Measurements from ENCODE around the gene FAM13C. TPM values are rescaled to one million over a fixed set of nuclear protein-coding genes. Genes with fewer than 3 reads are reported as not detected.

Gene FAM13C
- total and polyA plus RNA-seq, 2 experiments from 2014 or later, result 7.2 to 13.4 TPM

DNA sequence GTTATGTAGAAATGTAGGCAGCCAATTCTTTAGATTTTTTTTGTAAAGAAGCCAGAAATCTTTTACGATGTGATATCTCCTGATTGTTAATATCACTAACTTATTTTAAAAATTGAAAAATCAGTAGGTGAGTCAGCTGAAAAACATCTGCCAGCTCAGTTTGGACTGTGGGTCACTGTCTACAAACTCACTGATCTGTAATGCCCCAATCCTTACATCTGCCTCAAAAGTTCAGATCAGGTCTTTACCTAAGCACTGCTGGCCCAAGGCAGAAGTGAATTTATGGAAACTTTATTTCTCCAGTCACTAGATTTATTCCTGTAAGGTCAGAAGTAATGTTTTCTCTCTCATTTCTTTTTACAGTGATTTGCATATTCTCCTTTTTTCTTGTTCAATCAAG, 31.0 kb upstream of the FAM13C start:
- TF ChIP-seq, protein P1, sequence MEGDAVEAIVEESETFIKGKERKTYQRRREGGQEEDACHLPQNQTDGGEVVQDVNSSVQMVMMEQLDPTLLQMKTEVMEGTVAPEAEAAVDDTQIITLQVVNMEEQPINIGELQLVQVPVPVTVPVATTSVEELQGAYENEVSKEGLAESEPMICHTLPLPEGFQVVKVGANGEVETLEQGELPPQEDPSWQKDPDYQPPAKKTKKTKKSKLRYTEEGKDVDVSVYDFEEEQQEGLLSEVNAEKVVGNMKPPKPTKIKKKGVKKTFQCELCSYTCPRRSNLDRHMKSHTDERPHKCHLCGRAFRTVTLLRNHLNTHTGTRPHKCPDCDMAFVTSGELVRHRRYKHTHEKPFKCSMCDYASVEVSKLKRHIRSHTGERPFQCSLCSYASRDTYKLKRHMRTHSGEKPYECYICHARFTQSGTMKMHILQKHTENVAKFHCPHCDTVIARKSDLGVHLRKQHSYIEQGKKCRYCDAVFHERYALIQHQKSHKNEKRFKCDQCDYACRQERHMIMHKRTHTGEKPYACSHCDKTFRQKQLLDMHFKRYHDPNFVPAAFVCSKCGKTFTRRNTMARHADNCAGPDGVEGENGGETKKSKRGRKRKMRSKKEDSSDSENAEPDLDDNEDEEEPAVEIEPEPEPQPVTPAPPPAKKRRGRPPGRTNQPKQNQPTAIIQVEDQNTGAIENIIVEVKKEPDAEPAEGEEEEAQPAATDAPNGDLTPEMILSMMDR (IDR thresholded peaks at IDR 0.05; ENCODE audit: low read depth, low read length), result no peak
- no peaks in the 10 kb centered on the region for H3K27me3 ChIP-seq
- H3K27ac ChIP-seq, result no peak overlapping the region
- no peaks in the 10 kb centered on the region for H3K4me1 ChIP-seq (ENCODE audit: low read depth)
- H3K4me3 ChIP-seq, result no peak overlapping the region
- no peak for DNase-seq (ENCODE audit: low read depth in 1 of 2, low spot score in 1 of 2)
- no peaks in the 10 kb centered on the region for H3K9me3 ChIP-seq (ENCODE audit: low read depth)
- no peaks in the 10 kb centered on the region for H3K36me3 ChIP-seq

DNA sequence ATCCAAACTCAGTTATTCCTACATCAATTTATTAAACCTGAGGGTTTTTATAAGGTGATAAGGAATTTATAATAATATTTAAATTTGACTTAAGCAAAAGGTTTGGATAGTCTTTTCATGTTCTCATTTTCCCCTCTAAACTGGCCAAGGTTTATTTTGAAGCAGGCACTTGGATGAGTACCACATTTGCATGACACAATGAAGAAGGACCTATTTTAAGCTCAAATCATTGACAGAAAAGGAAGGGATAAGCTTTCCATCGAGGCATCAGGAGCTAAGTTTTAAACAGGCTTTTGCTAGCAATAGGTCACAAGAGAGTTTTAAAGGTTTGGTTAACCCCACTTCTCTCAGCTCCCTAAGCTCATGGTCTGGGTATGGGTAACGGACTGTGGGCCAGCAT, 28.7 kb upstream of the FAM13C start:
- no peak for DNase-seq (ENCODE audit: low read depth in 1 of 2, low spot score in 1 of 2)
- Histone ChIP-seq H3K27ac (no peak overlapping the region), H3K4me3 (no peak overlapping the region), H3K36me3 (no peaks in the 10 kb centered on the region), H3K9me3 (ENCODE audit: low read depth) (no peaks in the 10 kb centered on the region), H3K27me3 (no peaks in the 10 kb centered on the region), H3K4me1 (ENCODE audit: low read depth) (no peaks in the 10 kb centered on the region)
- TF ChIP-seq, protein P1 (IDR thresholded peaks at IDR 0.05; ENCODE audit: low read depth, low read length), result no peak

- H3K4me3 ChIP-seq, result no peak overlapping the region
- H3K9me3 ChIP-seq (ENCODE audit: low read depth), result no peaks in the 10 kb centered on the region
- TF ChIP-seq, protein P1 (IDR thresholded peaks at IDR 0.05; ENCODE audit: low read depth, low read length), result no peak
- H3K36me3 ChIP-seq, result no peaks in the 10 kb centered on the region
- H3K4me1 ChIP-seq (ENCODE audit: low read depth), result no peaks in the 10 kb centered on the region
- H3K27me3 ChIP-seq, result no peaks in the 10 kb centered on the region
- H3K27ac ChIP-seq, result no peak overlapping the region
- DNase-seq (ENCODE audit: low read depth in 1 of 2, low spot score in 1 of 2), result no peak
Measured at GRCh38 chr10:59388671-59388976, 26.3 kb upstream of the FAM13C start.

GRCh38 chr10:59387951-59388670, 25.8 kb upstream of the FAM13C start:
- TF ChIP-seq, protein P1 (IDR thresholded peaks at IDR 0.05; ENCODE audit: low read depth, low read length), result no peak
- DNase-seq (ENCODE audit: low read depth in 1 of 2, low spot score in 1 of 2), result peak in 1 of 2 donors; percentile 92
- Histone ChIP-seq H3K36me3 (no peaks in the 10 kb centered on the region), H3K4me1 (ENCODE audit: low read depth) (no peaks in the 10 kb centered on the region), H3K4me3 (no peak overlapping the region), H3K9me3 (ENCODE audit: low read depth) (no peaks in the 10 kb centered on the region), H3K27ac (no peak overlapping the region), H3K27me3 (no peaks in the 10 kb centered on the region)

DNA sequence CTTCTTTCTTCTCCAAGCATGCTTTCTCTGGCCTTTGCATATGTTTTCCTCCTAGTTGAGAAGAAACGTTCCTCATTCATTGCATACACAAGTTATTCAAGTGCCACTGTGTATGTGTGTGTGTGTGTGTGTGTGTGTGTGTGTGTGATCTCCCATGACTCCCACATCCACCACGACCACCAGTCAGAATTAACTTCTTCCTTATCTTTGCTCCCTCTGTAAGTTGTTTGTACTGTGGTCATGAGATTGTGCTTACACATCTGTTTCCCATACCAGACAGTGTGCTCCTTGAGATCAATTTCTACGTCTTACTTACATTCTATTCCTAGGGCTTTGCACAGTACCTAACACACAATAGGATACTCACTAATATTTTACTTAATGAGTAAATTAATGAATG, 22.4 kb upstream of the FAM13C start:
- TF ChIP-seq, protein P1 (IDR thresholded peaks at IDR 0.05; ENCODE audit: low read depth, low read length), result no peak
- Histone ChIP-seq H3K27me3 (no peaks in the 10 kb centered on the region), H3K9me3 (ENCODE audit: low read depth) (no peaks in the 10 kb centered on the region), H3K27ac (no peak overlapping the region), H3K4me3 (no peak overlapping the region), H3K36me3 (no peaks in the 10 kb centered on the region), H3K4me1 (ENCODE audit: low read depth) (peaks cover 4% of the 10 kb centered on the region)
- DNase-seq (ENCODE audit: low read depth in 1 of 2, low spot score in 1 of 2), result no peak
